GM19463 (cell line): Measurements from ENCODE around the gene CCNH.
A peak's percentile ranks its signal among the peaks of the same experiment; 100 is the strongest.

Experiments used
- ATAC-seq: cut with Tn5 transposase; IDR thresholded peaks from one replicate; pipeline ENCODE4 v1.9.1; 2021; ENCODE audit warnings: mild to moderate bottlenecking, moderate library complexity; ENCODE audit not compliant: unreplicated experiment

Gene CCNH

DNA sequence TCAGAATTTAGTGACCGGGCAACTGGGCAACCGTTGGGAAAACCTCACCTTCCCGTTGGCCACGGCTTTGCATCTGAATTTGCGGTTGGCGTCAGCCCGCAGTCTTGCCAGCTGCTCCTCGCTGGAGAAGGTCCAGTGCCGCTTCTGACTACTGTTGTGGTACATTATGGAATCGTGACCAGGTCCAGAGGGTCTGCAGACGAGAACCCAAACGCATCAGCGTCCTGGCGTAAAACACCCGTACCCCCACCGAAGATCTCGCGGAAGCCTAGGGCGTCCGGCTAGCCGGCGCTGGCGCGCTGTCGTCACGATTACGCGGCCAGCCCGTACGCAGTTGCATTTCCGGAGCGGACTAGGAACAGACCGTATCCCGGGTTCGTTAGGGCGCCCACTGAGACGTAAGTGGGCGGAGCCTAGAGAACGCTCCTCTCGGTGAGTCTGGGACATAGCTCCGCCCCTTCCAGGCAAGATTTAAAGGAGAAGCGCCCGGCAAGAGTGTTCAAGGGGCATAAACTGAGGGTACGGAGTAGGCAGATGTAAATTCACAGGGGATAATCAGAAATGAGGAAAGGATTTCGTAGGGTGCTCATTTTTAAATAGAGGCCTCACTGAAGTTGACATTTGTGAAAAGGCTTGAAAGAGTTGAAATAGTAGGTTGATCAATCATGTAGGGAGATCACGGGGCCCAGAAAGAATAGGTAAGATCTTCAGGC lies at the start of gene CCNH:
Gene CCNH (minus strand): TSS at position 301 of the 713 bp plus-strand sequence. CDS start 136 bp downstream, at position 165.
- peak; percentile 98 for ATAC-seq

DNA sequence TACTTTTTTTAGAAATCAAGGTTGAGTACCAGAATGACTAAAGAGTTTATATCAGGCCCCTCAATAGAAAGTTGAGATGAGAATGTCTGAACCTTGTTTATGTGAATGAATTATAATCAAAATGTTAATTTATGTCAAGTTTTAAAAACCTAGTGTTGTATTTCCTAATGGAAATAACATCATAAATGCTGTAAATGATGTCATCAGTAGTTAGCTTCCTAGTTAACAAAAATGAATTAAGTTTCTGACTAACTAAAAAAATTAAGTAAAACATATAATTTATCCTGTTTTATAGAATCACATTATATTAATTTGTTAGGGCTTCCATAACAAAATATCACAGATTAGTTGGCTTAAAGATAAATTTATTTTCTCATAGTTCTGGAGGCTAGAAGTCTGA lies 45.0 kb upstream of the CCNH start:
- no peak for ATAC-seq

DNA sequence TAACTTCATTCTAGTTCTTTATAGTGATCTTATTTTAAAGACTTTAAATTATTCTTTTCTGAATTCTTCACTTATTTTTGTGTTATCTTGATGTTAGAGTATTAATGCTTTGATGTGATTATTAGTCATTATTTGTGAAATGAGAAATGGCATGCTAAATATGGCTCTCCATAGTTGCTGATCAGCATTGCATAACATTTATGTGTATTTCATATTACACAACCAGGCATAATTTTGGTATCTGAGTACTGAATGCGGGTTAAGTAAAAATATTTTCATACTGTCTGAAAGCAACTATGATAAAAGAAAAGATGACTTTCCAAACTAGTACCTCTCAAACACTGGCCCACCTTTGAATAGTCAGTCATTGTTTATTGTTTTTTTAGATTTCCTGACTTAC lies 41.1 kb upstream of the CCNH start:
- ATAC-seq = no peak

DNA sequence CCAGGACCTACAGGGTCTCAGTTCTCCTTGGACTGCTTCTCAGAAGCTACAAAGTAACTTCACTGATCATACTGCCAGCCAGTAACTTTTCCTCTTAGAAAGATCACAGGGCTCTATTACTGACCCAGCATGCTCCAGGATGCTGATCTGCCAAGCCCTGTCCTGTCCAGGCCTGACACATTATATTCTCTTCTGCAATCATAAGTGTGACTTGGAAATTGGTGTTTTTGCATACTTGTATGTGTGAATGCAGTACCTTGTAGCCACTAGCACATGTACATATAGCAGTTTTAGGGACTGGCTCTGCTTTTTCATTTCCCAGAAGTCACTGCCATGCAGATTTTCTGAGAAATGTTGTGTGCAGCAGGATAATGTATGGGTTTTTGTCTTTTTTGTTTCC lies 40.1 kb upstream of the CCNH start:
- ATAC-seq = no peak

DNA sequence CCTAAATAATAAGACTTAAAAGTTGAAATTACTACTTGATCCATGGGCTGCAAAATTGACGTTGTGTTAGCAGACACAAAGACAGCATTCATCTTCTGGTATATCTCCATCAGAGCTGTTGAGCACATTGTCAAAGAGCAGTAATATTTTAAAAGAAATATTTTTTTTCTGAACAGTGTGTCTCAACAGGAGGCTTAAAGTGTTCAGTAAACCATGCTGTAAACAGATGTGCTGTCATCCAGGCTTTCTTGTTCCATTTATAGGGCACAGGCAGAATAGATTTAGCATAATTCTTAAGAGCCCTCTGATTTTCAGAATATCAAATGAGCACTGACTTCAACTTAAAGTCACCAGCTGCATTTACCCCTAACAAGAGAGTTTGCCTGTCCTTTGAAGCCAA lies 29.7 kb upstream of the CCNH start:
- no peak for ATAC-seq

DNA sequence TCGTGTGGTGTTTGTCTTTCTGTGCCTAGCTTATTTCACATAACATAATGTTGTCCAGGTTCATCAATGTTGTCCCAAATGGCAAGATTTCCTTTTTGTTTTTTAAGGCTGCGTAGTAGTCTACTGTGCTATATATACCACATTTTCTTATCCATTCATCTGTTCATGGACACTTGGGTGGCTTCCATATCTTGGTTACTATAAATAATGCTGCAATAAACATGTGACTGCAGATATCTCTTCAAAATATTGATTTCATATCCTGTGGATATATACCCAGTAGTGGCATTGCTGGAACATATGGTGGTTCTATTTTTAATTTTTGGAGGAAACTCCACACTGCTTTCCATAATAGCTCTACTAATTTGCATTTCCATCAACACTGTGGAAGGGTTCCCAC lies 25.5 kb upstream of the CCNH start:
- no peak for ATAC-seq

DNA sequence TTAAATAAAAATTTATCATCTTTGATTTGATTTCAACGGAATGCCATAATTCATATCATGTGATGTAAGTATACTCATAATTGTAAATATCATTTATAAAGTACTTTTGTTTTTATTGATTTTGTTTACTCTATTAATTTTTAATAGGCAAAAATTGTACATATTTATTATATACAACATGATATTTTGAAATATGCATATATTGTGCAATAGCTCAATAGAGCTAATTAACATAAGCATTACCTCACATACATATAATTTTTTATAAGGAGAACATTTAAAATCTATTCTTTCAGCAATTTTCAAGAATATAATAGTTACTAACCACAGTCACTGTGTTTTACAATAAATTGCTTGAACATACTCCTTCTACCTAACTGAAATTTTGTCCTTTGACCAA lies 25.0 kb upstream of the CCNH start:
- no peak for ATAC-seq

DNA sequence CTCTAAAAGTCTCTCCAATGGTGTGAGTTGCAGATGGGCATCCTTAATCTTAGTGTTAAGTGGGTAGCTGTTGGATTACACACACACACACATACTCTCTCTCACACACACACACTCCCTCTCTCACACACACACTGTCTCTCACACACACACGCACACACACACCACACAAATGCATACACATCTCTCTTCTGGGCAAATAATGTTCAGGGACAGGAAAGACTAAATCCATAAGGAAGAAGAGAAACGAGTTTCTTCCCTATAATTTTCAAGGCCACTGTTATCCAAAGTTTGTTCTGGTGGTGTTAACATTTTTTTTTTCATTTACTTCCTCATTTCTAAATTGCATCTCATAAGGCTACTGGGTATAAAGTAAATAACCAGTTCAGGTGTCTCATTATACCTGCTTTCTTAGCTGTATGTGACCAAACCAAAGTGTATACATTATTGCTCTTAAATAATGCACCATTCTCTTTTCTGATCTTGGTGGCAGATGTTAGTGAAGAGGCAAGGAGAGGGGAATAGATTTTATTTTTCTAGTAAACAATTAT lies 22.5 kb upstream of the CCNH start:
- no peak for ATAC-seq

DNA sequence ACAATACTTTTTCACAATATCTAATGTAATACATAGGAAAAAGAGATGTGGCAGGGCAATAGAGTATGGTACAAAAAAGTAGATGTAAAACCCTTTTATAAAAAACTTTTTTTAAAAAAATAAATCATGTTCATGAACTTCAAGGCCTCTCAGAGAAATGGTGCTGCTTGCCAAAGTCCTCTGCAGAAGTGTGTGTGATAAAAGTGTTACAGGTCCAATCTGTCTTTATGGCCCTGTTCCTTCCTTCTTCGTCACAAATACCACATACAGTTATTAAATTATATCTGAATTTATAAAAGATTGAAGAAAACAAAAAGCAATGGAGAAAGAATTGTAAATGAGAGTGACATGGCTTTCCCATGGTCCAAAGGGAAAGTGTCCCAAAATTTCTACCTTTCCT lies 21.7 kb upstream of the CCNH start:
- ATAC-seq = no peak

DNA sequence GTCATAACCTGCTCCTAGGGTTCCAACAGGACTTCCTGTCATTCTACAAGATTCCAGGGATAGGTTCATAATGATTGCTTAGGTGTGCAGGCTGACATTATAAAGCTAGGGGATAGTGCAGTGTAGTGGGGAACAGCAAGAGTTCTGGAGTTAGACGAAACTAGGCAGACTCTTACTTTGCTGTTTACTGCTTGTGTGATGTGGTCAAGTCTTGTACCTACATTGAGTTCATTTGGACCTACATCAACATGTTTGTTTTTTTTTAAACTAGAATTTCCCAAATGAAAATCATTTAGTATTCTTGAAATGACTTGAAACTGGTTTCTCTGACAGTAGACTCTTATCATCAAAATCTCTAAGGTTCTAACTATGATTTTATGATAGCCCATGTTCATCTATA lies 21.2 kb upstream of the CCNH start:
- no peak for ATAC-seq

DNA sequence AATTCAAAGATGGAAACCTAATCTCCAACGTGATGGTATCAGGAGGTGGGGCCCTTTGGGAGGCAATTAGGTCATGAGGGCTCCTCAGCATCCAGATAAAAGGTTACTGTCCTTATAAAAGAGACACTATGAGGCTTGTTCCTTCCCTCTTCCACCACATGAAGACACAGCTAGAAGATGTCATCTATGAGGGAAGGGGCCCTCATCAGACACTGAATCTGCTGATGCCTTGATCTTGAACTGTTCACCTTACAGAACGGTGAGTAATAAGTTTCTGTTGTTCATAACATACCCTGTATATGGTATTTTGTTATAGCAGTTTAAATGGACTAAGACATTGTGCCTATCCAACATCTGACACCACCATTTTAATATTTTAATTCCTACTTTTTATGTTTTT lies 19.7 kb upstream of the CCNH start:
- no peak for ATAC-seq

DNA sequence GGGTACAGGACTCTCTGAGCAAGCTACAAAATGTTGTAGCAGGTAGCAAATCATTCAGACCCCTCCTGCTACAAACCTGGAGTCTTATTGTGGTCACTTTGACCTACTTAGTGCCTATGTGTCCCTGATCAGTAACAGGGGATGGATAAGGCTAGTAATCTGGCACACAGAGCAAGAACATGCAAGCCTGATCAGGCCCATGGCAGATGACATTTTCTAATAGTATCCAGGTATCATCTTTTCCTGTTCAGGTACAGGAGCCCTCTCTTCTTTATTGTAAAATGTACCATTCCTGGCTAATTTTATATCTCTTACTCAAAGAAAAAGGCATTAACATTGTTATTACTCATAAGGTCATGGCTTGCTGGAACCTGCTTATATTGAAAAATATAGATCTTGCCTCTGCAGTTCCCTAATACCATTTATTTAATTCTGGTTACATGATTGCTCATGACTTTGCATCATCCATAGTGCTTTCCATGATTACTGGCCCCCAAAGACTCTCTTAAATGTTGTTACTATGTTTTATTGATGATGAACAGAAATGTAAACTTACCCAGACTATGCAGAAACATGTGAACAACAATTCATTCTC lies 18.2 kb upstream of the CCNH start:
- ATAC-seq = no peak

DNA sequence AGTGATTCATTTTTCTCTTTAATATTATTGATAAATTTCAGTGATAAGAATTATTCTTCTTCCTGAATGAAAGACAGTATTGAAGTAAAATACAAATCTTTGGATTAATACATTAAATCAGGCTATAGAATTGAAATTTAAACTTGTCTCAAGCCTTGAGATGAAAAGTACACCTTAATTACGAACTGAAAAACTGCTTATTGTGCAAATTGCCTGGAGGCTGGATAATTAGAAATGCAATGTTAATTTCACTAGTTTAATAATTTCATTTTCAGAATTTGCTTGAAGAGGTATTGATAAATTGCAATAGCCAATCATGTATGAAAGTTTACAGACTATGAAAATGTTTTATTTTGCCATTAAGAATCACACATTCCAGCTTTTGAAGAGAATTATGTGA lies 11.0 kb upstream of the CCNH start:
- ATAC-seq = no peak

DNA sequence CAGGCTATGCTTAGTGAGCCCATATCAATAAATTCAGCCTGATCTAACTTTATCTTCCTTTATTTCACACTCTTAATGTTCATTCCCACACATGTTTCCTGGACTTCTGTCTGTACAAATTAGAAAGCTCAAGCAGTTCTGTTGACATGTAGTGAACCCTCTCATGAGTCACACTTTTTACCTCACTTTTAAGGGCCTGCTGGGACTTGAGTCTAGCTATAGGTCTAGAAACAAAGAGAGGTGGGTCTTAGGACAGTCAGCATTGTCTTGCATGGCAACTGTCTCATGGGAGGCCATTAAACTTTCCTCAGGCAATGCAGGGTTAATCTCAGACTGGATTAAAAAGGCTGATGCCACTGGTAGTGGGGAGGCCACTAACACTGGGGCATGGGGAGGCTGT lies 8.6 kb upstream of the CCNH start:
- ATAC-seq = no peak

DNA sequence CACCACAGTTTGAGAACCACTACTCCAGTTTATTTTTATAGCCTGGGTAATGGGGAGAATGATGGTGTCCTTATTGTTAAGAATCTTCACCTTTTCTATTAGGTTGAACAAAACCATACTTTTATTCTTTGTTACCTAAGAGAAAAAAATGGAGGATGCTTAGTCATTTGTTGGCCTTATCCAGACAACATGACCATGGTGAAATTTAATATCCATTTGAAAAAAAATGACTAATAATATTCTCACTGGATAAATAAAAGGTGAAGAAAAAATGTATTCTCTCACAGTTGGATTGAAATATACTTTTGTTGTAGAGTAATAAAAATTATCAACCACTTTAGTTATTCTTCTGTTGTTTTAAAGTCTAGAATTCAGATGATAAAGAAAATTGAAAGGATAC lies 5.8 kb upstream of the CCNH start:
- ATAC-seq = no peak

DNA sequence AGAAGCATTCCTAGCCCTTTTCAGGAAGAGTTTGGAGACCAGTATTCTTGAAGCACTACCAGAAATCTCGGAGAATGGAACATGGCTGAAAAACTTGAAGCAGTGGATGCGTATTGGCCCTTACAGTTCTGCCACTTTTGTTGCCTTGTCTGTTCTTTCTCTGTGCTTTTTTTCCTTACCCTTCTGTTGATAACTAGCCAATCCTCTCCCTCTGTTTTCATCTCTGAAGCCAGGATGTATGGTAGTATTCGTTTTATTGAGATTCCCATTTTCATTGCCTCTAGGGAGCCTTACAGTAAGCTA lies 564 bp upstream of the CCNH start:
- ATAC-seq = no peak

DNA sequence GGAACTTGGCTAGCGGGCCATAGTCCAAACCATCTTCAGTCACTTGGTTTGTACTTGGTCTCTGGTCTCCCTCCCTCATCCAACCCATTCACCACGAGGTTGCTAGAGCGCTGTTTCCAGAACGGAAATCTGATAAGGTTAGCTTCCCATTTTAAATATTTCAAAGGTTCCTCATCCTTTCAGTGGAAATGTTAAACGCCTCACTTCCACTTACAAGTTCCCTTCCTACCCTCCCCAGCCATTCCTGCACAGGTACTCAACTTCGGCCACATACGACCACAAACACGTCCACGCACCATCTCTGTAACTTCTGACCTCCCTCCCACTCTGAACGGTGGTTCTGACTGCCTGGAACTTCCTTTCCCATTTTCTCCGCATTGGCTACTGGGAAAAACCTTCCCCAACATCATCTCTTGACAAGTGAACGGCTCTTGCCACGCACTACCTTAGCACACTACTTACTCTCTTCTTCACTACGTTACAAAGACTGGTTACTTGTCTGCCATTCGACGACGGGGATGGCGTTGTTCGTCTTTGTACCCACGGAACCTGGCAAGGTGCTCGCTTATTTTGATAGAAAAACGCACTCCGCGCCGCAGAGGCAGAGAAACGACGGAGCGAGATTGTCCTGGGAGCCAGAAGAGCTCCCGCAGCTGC lies 629 bp downstream of the CCNH start:
- peak; percentile 10 for ATAC-seq

DNA sequence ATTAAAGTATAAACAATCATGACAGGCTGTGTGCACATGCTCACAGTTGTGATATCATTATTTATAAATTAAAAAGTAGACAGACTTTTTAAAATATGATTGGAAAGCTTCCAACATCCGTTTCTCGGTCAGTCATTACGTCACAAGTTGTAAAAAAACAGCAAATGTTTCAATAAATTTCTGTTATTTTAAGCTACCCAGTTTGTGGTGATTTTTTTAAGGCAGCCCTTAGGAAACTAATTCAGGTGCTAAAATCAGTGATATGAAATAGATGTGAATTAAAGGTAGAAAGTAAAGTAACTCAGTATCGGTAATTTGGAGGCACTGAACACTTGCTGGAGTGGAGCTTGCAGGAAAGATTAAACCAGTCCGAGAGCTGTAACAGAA lies 1.2 kb downstream of the CCNH start:
- ATAC-seq = no peak

DNA sequence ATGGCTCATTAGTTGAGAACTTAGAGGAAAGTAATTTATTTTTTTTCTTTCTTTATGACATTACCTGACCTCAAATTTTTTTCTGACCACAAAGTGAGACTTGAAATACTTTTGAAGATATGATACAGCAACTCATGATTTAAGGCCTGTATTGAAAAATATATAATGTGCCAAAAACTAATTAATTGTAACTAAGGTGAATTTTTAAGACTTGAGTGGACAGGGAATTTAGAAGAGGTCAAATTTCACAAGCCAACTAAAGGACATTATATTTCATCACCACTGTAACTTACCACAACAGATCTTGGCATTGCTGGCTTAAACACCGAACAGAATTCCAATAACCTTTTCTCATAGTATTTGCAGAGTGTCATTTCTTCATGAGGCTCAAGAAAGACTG lies 1.8 kb downstream of the CCNH start:
- ATAC-seq = no peak

DNA sequence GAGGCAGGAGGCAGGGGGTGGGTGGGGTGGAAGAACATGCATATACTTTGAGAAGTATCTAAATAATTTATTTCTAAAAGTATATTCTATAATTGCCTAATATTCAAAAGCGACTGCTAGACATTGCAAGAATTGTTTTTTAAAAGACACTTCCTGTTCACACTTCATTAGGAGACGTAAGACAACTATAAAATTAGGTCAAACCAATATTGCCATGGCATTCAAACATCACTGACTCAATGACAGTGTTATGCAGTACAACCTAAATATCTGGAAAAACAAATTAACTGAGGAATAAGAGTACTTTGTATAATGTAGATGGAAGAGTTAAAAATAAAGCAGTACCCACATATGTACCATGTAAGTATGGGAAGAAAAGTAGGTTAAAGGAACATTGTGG lies 4.5 kb downstream of the CCNH start:
- ATAC-seq = no peak

DNA sequence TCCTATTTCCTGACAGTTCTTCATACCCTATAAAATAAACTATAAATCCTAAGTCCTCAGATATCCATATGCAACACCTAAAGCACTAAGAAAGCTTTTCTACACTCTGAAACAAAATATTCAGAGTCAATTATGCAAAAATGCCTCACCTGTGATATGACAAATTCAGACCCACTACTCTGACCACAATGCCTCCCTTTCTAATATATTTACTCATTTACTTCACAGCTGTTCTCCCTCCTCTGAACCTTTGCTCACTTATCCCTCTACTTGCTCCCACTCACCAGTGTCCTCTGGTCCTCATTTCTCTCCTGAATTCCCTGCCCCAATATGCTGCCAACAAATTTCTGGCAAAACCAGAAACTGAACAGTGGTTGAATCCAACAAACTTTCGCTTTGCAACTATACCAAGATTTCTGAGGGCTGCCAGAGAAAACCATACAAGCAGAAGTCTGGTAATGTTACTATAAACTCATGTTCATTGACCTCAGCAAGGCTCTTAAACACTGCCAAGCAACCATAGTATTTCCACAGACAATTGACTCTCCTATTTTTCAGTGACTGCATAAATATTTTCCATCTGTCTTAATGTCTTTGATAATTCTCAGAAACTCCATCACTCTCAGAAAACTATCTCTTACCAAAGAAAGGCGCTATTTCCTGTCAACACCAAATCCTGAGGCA lies 7.1 kb downstream of the CCNH start:
- no peak for ATAC-seq

DNA sequence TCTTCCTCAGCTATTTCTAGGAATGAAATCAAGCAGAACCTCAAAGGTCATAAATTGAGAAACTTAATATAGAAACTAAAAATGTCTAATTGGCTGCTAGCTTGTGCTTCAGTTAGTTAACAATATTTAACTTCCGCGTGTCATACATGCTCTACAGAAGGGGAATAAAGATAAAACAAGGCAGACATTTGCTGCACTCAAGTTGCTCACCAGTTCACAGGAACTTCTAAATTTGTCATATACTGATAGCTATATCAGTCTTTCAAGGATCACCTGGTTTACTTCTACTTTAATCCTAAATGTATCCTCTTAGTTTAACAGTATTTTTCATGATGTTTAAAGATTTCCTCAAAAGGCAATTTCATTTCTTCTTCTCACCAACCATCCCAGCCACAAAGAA lies 8.4 kb downstream of the CCNH start:
- ATAC-seq = no peak
